Measurements from ENCODE around the gene ANK3. TPM values are rescaled to one million over a fixed set of nuclear protein-coding genes. Genes with fewer than 3 reads are reported as not detected.

Gene ANK3
- total and polyA plus RNA-seq, 2 donors (not counting 3 experiments of a cell fraction or from before 2014, with no cell fraction given) = 0.88 to 8.5 TPM

DNA sequence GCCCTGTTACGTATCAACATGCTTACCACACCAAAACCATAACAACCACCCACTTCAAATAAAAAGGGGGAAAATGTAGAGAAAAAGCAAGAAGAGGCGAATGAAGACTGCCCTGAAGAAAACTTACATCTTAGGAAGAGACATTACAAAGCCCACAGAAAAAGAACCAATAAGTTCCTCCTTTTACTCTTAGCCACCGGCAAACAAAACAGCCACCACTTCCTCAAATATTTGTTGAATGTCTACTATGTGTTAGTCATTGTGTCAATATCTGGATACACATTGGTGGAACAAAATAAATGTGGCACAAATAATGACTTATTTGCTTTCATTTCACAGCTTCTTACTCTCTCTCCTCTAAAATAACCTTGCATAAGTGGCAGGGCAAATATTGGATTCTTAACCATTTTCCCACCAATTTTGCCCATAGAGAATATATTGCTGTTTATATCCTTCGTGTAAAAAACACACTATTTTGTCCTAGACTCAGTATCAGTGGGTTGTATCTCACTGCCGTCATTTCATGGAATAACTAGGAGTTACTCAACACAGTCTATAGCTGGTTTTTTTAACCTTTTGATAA is 106.8 kb downstream of the ANK3 start:
- DNase-seq (ENCODE audit: low read depth, low spot score) = peak; percentile 85
- dilution Hi-C loops (cut with MboI; ENCODE audit: extremely low pct_ligation_motif_present, low sequenced_read_pairs) (no loop called here), intact Hi-C loops (cut with micrococcal nuclease) (loop anchor here (1.0 to 10.0 kb wide), 6 partner anchors 31 to 378 kb away; partner anchors contain the start of gene CCDC6)
- peak; percentile 58 for FAIRE-seq
- no peaks in the 10 kb centered on the region for H3K9me1 ChIP-seq (replicated peaks; ENCODE audit: control insufficient read depth, extremely low read depth, insufficient read depth, low read length)
- no peaks in the 10 kb centered on the region for H3K36me3 ChIP-seq (ENCODE audit: control insufficient read depth in 2 of 2, extremely low read depth in 1 of 2, insufficient read depth in 2 of 2, low read length in 2 of 2)
- no peaks in the 10 kb centered on the region for H3K9me3 ChIP-seq (replicated peaks; ENCODE audit: control insufficient read depth, insufficient read depth, low read length)
- peak overlapping the region; percentile 8 for H2AFZ ChIP-seq (ENCODE audit: low read depth, low read length)
- no TSS peak for BruUV-seq (replicated peaks)
- CTCF ChIA-PET = interaction anchor here (0.9 to 2.8 kb wide), 17 partner anchors 9 to 168 kb away, joined by 3 to 11 read pairs (median 5); no protein-coding TSS in a partner anchor
- H3K79me2 ChIP-seq (ENCODE audit: control insufficient read depth, insufficient read depth, low read length) = no peaks in the 10 kb centered on the region
- peak overlapping the region; percentile 74 for H3K9ac ChIP-seq (replicated peaks; ENCODE audit: extremely low read depth, insufficient read depth, low read length)
- peak overlapping the region; percentile 93 for H3K4me2 ChIP-seq (ENCODE audit: insufficient read depth, low read length)
- POLR2A ChIA-PET = interaction anchor here (0.9 kb wide), 1 partner anchor 18 kb away, joined by 4 read pairs; no protein-coding TSS in a partner anchor
- no peaks in the 10 kb centered on the region for H4K20me1 ChIP-seq (replicated peaks; ENCODE audit: control insufficient read depth, extremely low read depth, insufficient read depth, low read length)
- TF ChIP-seq MYC (IDR thresholded peaks at IDR 0.05; ENCODE audit: low read depth, low read length) (no peak), GATA2 (IDR thresholded peaks at IDR 0.05; ENCODE audit: insufficient read depth, insufficient read length, low read depth, low read length) (no peak), EZH2 (IDR thresholded peaks at IDR 0.05; ENCODE audit: borderline replicate concordance, low read depth, low read length, severe bottlenecking) (no peak), POLR2A (IDR thresholded peaks at IDR 0.05; ENCODE audit: low read depth, low read length) (no peak), FOS (IDR thresholded peaks at IDR 0.05; ENCODE audit: borderline replicate concordance, insufficient read depth, low read length) (peak; percentile 64), JUN (IDR thresholded peaks at IDR 0.05; ENCODE audit: borderline replicate concordance, insufficient read depth, insufficient read length, low read depth) (peak; percentile 76), POLR2AphosphoS5 (IDR thresholded peaks at IDR 0.05; ENCODE audit: insufficient read depth, low read depth, low read length) (peak; percentile 58)
- TF ChIP-seq, protein P1, sequence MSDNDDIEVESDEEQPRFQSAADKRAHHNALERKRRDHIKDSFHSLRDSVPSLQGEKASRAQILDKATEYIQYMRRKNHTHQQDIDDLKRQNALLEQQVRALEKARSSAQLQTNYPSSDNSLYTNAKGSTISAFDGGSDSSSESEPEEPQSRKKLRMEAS (IDR thresholded peaks at IDR 0.05; ENCODE audit: insufficient read depth, insufficient read length) = no peak
- TF ChIP-seq, protein P2, sequence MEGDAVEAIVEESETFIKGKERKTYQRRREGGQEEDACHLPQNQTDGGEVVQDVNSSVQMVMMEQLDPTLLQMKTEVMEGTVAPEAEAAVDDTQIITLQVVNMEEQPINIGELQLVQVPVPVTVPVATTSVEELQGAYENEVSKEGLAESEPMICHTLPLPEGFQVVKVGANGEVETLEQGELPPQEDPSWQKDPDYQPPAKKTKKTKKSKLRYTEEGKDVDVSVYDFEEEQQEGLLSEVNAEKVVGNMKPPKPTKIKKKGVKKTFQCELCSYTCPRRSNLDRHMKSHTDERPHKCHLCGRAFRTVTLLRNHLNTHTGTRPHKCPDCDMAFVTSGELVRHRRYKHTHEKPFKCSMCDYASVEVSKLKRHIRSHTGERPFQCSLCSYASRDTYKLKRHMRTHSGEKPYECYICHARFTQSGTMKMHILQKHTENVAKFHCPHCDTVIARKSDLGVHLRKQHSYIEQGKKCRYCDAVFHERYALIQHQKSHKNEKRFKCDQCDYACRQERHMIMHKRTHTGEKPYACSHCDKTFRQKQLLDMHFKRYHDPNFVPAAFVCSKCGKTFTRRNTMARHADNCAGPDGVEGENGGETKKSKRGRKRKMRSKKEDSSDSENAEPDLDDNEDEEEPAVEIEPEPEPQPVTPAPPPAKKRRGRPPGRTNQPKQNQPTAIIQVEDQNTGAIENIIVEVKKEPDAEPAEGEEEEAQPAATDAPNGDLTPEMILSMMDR (IDR thresholded peaks at IDR 0.05; ENCODE audit: extremely low read depth in 1 of 2, insufficient read depth in 1 of 2, low read depth in 1 of 2, low read length in 2 of 2) = no peak
- no peaks in the 10 kb centered on the region for H3K27me3 ChIP-seq (ENCODE audit: control insufficient read depth in 2 of 2, insufficient read depth in 2 of 2, low read length in 2 of 2)
- peak overlapping the region in 2 of 3 experiments; percentile 25 to 59 for H3K4me3 ChIP-seq (replicated peaks in 1 of 3; ENCODE audit: insufficient read depth in 1 of 3, low read depth in 1 of 3, low read length in 3 of 3)
- H3K27ac ChIP-seq (ENCODE audit: insufficient read depth, low read depth, low read length) = peak overlapping the region; percentile 92
- peaks cover 43% of the 10 kb centered on the region for H3K4me1 ChIP-seq (ENCODE audit: control insufficient read depth, extremely low read depth, insufficient read depth, low read length)
